UCSD-AML1 (cell line): Measurements from ENCODE around the gene KRT6A.

Source experiments
- DNase-seq: peaks from one replicate; lab custom pipeline; 2025; ENCODE audit not compliant: unreplicated experiment; lab: John Stamatoyannopoulos, UW

The KRT6A gene

GRCh38 chr12:52438305-52439301 is 54.5 kb downstream of the KRT6A start:
- no peak for DNase-seq

GRCh38 chr12:52437508-52437907 is 55.5 kb downstream of the KRT6A start:
- DNase-seq = no peak
